ENCODE results near the gene STK24. TPM values are rescaled to one million over a fixed set of nuclear protein-coding genes. Genes with fewer than 3 reads are reported as not detected.

Gene STK24
- total and polyA plus RNA-seq, 2 experiments from 2014 or later, result 83.3 to 98.0 TPM

DNA sequence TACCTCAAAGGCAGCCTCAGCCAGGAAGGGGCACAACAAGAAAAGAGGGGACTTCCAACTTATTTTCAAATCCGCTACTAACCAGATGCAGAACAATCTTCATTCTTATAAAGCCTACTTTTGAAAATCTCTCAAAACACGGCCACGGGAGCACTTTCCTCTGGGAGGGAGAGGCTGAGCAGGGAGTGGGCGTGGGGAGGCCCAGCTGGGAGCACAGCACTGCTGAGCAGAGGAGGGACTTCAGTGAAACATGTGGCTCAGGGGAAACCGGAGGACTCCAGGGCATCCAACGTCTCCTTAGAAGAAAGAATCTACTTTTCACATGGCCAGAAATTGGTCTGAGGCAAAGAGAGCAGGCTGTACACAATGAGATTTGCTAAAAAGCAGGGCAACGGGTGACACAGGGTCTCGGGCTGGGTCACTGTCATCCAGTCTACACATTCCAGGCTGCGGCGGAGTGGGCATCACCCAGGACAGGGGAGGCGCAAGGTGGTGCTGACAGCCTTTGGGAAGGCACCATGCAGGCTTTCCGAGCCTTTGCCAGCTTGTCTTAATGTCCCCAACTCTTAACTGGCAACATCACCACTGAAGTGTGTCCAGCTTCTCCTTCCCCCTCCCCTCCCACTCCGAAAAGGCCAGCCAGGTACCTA is 117.1 kb downstream of the STK24 start:
- no peak overlapping the region for H3K27ac ChIP-seq
- TF ChIP-seq, protein P1, sequence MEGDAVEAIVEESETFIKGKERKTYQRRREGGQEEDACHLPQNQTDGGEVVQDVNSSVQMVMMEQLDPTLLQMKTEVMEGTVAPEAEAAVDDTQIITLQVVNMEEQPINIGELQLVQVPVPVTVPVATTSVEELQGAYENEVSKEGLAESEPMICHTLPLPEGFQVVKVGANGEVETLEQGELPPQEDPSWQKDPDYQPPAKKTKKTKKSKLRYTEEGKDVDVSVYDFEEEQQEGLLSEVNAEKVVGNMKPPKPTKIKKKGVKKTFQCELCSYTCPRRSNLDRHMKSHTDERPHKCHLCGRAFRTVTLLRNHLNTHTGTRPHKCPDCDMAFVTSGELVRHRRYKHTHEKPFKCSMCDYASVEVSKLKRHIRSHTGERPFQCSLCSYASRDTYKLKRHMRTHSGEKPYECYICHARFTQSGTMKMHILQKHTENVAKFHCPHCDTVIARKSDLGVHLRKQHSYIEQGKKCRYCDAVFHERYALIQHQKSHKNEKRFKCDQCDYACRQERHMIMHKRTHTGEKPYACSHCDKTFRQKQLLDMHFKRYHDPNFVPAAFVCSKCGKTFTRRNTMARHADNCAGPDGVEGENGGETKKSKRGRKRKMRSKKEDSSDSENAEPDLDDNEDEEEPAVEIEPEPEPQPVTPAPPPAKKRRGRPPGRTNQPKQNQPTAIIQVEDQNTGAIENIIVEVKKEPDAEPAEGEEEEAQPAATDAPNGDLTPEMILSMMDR (IDR thresholded peaks at IDR 0.05; ENCODE audit: low read depth, low read length), result no peak
- H3K4me3 ChIP-seq, result no peak overlapping the region
- H3K9me3 ChIP-seq (ENCODE audit: low read depth), result no peaks in the 10 kb centered on the region
- no peaks in the 10 kb centered on the region for H3K4me1 ChIP-seq (ENCODE audit: low read depth)
- H3K36me3 ChIP-seq, result peaks cover 20% of the 10 kb centered on the region
- no peak for DNase-seq (ENCODE audit: low read depth in 1 of 2, low spot score in 1 of 2)
- H3K27me3 ChIP-seq, result no peaks in the 10 kb centered on the region

DNA sequence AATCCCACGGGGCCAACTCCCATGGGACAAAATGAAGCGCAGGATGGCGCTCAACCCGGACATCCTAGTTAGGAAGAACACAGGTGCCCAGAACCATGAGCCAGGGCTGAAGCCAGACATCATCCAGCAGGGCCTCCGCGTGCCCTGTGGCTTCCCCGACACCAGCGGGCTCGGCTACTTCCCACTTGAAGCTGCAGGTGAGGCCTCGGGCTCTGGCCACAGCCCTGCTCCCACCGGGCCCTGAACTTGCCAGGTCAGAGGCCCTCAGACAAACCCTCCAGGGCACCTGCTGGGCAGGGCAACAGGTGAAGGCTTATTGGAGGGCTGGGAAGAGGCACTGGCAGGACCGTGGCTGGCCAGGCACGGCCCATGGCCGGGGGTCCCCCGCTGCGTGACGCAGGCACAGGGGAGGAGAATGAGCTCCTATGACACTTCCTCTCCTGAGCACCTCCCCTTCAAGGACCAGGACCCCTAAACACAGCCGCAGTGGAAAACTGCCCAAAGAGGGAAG is 117.7 kb downstream of the STK24 start:
- DNase-seq (ENCODE audit: low read depth in 1 of 2, low spot score in 1 of 2), result no peak
- Histone ChIP-seq H3K36me3 (peaks cover 20% of the 10 kb centered on the region), H3K9me3 (ENCODE audit: low read depth) (no peaks in the 10 kb centered on the region), H3K4me1 (ENCODE audit: low read depth) (no peaks in the 10 kb centered on the region), H3K27me3 (no peaks in the 10 kb centered on the region), H3K4me3 (no peak overlapping the region), H3K27ac (no peak overlapping the region)
- TF ChIP-seq, protein P1 (IDR thresholded peaks at IDR 0.05; ENCODE audit: low read depth, low read length), result no peak

DNA sequence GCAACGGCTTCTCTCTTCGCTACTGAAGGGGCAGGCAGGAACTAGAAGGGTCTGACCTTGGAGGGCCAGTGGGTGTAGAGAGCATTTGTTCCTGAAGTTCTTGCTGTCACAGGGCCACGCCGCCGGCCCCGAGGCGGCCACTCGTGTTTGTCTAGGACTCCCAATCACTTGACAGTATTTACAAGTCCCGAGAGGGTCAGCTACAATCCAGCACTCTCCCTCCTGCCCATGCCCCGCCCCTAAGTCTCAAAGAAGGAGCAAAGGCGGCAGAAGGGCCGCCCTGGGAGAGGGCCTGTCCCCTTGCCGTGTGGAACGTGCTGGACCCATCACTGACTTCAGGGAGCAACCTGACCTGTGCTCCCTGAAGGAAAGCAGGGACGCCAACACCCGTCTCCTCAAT is 118.5 kb downstream of the STK24 start:
- H3K36me3 ChIP-seq, result peaks cover 20% of the 10 kb centered on the region
- no peaks in the 10 kb centered on the region for H3K27me3 ChIP-seq

DNA sequence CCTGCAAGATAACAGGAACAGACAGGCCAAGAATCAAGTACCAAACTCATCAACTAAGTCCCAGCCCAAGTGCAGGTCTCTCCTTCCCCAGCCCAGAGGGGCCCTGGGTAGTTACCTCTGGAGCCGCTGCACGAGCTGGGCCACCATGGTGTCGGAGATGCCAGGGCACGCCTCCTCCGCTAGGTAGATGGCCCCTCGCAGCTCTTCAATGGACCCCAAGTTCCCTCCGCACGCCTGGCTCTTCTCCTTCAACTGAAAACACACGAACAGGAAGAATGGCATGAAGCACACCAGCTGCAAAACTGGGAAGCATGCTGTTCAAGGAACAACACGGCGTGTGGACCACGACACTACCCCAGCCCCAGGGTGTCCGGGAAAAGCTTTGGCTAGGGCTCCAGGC is 119.9 kb downstream of the STK24 start:
- Histone ChIP-seq H3K27ac (no peak overlapping the region), H3K4me1 (ENCODE audit: low read depth) (no peaks in the 10 kb centered on the region), H3K36me3 (peaks cover 30% of the 10 kb centered on the region), H3K27me3 (no peaks in the 10 kb centered on the region), H3K4me3 (no peak overlapping the region), H3K9me3 (ENCODE audit: low read depth) (no peaks in the 10 kb centered on the region)
- TF ChIP-seq, protein P1 (IDR thresholded peaks at IDR 0.05; ENCODE audit: low read depth, low read length), result no peak
- no peak for DNase-seq (ENCODE audit: low read depth in 1 of 2, low spot score in 1 of 2)

More for the DNA sequence above, 118.5 kb downstream of the STK24 start:
- no peak for DNase-seq (ENCODE audit: low read depth in 1 of 2, low spot score in 1 of 2)
- H3K27ac ChIP-seq, result peak overlapping the region; percentile 18
- no peaks in the 10 kb centered on the region for H3K9me3 ChIP-seq (ENCODE audit: low read depth)
- H3K4me3 ChIP-seq, result no peak overlapping the region
- TF ChIP-seq, protein P1 (IDR thresholded peaks at IDR 0.05; ENCODE audit: low read depth, low read length), result no peak
- no peaks in the 10 kb centered on the region for H3K4me1 ChIP-seq (ENCODE audit: low read depth)

DNA sequence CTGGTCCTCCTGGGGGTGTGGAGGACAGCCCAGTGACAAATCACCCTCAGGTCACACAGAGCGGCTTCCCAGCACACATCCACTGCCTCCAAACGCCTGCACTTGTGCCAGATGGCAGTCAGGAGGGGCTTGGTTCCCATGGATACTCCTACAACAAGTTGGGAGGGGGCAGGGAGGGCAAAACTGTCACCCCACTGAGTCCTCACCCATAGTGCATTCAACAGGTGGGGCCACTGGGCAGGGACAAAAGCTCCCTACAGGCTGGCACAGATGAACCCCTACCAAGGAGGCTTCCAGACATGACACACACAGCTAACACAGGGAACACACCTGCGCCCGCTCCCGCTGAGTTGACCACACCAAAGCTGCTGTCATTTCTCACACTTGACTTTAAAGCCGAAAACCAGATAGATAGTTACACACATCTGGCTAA is 120.5 kb downstream of the STK24 start:
- no peak overlapping the region for H3K4me3 ChIP-seq
- peaks cover 30% of the 10 kb centered on the region for H3K36me3 ChIP-seq
- no peak for DNase-seq (ENCODE audit: low read depth in 1 of 2, low spot score in 1 of 2)
- H3K9me3 ChIP-seq (ENCODE audit: low read depth), result no peaks in the 10 kb centered on the region
- no peaks in the 10 kb centered on the region for H3K4me1 ChIP-seq (ENCODE audit: low read depth)
- peak overlapping the region; percentile 6 for H3K27ac ChIP-seq
- no peaks in the 10 kb centered on the region for H3K27me3 ChIP-seq
- TF ChIP-seq, protein P1 (IDR thresholded peaks at IDR 0.05; ENCODE audit: low read depth, low read length), result no peak
